AG09319 (cell line): Measurements from ENCODE around the gene TAS1R1.
"Not testable (repeated sequence)": the region's sequence is repeated elsewhere in the genome, so short reads cannot be mapped to it uniquely, and the experiment has no call there.

Experiments
- DNase-seq: peaks from one replicate; pipeline ENCODE4 v3.0.0-alpha.2; 2010; ENCODE audit warnings: low read depth; ENCODE audit errors: extremely low read depth
- TF ChIP-seq, protein P1 (sequence below): IDR thresholded peaks from 2 replicates; pipeline ENCODE4 v1.5.1; 2011; ENCODE audit warnings: low read depth, mild to moderate bottlenecking, inconsistent platforms, low read length, moderate library complexity

Gene TAS1R1

DNA sequence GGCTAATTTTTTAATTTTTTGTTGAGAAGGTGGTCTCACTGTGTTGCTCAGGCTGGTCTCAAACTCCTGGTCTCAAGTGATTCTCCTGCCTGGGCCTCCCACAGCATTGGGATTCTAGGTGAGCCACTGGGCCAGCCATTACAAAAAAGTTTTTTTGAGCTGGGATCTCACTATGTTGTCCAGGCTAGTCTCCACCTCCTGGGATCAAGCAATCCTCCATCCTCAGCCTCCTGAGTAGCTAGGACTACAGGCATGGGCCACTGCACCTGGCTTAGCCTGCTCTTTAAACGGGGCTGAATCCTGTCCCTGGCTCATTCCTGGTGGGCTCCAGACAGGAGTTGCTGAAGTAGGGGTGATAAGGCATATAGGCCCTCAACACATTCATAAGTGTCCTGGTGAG is 2.5 kb downstream of the TAS1R1 start:
- no peak for DNase-seq
- TF ChIP-seq, protein P1, sequence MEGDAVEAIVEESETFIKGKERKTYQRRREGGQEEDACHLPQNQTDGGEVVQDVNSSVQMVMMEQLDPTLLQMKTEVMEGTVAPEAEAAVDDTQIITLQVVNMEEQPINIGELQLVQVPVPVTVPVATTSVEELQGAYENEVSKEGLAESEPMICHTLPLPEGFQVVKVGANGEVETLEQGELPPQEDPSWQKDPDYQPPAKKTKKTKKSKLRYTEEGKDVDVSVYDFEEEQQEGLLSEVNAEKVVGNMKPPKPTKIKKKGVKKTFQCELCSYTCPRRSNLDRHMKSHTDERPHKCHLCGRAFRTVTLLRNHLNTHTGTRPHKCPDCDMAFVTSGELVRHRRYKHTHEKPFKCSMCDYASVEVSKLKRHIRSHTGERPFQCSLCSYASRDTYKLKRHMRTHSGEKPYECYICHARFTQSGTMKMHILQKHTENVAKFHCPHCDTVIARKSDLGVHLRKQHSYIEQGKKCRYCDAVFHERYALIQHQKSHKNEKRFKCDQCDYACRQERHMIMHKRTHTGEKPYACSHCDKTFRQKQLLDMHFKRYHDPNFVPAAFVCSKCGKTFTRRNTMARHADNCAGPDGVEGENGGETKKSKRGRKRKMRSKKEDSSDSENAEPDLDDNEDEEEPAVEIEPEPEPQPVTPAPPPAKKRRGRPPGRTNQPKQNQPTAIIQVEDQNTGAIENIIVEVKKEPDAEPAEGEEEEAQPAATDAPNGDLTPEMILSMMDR = no peak

DNA sequence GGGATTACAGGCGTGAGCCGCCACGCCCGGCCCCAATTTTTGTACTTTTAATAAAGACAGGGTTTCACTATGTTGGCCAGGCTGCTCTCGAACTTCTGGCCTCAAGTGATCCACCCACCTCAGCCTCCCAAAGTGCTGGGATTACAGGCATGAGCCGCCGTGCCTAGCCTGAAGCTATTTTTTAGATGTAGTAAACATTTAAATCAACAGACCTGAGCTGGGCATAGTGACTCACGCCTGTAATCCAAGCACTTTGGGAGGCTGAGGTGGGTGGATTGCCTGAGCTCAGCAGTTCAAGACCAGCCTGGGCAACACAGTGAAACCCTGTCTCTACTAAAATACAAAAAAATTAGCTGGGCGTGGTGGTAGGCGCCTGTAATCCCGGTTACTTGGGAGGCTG is 4.1 kb downstream of the TAS1R1 start:
- not testable (repeated sequence) for DNase-seq

DNA sequence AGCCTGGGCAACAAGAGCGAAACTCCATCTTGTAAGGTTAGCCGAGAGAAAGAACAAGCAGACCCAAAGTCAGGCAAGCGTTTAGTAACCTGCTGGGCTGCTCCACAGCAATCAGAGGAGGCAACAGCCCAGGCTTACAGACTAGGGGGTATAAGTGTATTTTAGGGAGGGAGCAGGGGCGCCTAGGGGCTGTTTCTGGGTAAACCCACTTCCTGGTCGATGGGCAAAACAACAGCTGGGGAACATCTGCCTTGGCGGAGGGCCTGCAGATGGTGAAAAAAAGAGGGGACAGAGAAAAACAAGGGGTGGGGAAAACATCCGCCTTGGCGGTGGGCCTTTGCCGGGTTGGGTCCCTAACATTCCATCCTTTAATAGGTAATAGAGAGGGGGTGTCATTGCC is 5.2 kb downstream of the TAS1R1 start:
- TF ChIP-seq, protein P1 = no peak
- no peak for DNase-seq

DNA sequence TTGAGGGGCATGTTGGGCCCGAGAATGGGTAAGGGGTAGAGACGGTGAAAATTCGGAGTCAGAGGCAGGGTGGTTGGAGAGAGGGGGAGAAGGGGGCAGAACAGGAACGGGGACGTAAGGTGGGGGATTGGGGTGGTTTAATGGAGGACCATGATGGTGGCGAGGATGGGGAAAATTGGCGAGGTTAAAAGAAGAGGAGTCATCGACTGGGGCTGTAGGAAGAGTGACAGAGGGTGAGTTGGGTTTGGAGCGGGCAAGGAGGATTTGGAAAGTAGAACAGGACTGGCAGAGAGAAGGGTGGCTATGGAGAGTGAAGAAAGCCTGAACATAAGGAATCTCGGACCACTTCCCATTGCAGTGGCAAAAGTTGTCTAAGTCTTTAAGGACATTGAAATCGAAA is 13.9 kb downstream of the TAS1R1 start:
- DNase-seq = no peak
- TF ChIP-seq, protein P1 = no peak

DNA sequence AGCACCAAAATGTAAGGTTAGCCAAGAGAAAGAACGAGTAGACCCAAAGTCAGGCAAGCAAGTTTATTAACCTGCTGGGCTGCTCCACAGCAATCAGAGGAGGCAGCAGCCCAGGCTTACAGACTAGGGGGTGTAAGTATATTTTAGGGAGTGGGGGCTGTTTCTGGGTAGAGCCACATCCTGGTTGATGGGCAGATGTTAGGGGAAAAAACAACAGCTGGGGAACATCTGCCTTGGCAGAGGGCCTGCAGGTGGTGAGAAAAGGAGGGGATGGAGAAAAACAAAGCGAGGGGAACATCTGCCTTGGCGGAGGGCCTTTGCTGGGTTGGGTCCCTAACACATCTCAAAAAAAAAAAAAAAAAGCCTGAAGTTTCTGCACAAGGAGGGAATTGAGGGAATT is 15.0 kb downstream of the TAS1R1 start:
- TF ChIP-seq, protein P1 = no peak
- no peak for DNase-seq

DNA sequence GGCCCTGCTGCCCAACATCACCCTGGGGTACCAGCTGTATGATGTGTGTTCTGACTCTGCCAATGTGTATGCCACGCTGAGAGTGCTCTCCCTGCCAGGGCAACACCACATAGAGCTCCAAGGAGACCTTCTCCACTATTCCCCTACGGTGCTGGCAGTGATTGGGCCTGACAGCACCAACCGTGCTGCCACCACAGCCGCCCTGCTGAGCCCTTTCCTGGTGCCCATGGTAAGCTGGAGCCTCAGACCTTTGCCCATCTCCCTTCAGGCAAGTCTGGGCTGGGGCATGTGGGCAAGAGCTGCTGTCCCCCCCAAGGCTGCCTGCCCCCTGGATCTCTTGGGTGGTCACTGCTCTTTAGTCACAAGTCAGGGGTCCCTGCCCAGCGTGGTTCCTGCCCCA is 15.9 kb downstream of the TAS1R1 start:
- TF ChIP-seq, protein P1 = no peak
- no peak for DNase-seq

DNA sequence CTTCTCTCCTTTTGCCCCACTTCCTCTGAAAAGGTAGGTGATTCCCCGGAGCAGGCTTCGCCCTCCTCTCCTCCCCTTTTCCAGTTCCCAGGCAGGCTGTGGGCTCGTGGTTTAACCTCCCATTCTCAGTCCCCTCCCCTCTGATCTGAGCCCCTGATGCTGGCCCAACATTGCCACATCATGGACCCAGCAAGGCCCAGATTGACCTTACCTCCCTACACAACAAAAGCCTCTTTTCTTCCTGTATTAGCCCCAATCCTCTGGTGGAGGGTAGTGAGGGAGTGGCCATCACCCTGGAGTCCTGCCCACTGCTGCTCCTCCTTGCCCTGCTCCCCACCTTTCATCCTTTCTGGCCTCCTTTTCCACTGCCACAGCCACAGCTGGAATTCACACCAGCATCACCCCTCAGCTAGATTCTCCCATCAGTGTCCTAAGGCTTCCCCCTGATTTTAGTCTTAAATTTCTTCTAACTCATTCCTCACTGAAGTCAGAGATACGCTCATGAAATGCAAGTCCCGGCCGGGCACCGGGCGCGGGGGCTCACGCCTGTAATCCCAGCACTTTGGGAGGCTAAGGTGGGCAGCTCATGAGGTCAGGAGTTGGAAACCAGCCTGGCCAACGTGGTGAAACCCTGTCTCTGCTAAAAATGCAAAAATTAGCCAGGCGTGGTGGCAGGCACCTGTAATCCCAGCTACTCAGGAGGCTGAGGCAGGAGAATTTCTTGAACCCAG is 17.7 kb downstream of the TAS1R1 start:
- TF ChIP-seq, protein P1 = no peak

DNA sequence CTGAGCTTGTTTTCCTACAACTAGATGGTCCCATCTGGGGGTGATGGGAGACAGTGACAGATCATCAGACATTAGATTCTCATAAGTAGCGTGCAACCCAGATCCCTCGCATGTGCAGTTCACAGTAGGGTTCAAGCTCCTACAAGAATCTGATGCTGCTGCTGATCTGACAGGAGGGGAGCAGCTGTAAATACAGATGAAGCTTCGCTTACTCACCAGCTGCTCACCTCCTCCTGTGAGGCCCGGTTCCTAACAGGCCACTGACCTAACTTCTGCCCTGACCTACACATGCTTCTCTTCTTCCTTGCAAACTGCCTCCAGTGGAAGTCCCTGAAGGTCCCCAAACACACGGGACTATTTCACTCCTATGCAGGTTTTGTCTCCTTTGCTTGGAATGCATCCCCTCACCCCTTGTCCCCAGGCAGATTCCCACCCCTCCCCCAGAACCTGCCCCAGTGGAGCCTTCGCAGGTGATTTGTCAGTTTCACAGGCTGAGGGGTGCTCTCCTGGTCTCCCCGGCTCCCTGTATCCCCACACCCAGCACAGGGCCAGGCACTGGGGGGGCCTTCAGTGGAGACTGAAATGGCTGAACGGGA is 19.0 kb downstream of the TAS1R1 start:
- TF ChIP-seq, protein P1 = no peak
- DNase-seq = no peak

More for the DNA sequence above, 17.7 kb downstream of the TAS1R1 start:
- DNase-seq = no peak
